Measurements from ENCODE around the gene IPMK.
"Not testable (repeated sequence)": the region's sequence is repeated elsewhere in the genome, so short reads cannot be mapped to it uniquely, and the experiment has no call there.

Gene IPMK

DNA sequence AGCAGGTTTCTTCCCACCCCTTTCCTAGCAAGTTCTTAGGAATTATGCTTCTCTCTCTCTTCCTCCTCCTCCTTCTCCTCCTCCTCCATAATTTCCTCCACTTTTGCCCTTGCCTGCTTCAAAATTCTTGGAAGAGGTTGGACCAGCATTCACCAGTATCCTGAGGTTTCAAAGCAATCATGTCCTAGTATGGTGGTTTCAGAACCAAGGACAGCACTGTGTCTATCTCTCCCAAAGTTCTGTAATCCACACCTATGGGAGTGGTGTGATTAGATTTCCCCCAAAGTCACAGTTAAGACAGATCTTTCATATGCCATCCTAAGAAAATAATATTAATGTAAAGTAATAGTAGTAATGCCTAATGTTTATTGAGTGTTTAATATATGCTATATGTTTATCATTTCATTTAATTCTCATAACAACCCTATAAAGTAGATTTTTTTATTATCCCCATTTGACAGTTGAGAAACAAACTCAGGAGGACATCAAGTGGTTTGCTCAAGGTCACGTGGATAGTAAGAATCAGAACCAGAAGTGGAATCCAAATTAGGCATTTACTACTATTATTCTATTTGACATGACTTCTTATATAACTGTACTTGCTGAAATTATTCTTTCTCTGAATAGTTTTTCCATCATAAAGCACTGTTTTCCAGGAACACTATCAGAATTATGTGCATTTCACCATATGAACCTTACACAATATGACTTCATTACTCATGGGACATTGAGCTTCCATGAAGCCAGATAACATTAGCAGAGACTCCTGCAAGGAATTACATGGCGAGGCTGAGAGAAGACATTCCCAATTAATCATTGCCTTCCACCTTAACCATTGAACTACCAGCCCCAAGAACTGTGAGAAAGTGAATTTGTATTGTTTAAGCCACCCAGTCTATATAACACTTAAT is 91.4 kb downstream of the IPMK start:
- peak; percentile 7 to 25 for DNase-seq
- no peak for TF ChIP-seq GATA1 (IDR thresholded peaks at IDR 0.05; ENCODE audit: low read depth, low read length)
- TF ChIP-seq POLR2A (IDR thresholded peaks at IDR 0.05; ENCODE audit: low read length), result no peak

DNA sequence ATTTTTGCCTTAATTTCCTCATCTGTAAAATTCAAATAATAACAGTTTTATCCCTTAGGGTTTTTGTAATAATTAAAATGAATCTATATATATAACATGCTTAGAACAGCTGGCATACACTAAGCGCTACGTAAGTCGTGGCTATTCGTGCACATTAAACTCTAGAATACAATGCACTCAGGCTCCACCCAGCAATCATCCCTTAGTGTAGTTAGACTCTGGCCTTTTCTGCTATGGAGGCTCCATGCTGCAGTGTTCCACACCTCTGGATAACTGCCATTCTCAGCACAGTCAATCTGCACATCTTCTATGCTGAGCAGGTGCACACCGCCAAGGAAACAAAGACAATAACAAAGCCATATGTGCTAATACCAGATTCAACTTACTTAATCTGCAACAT is 92.9 kb downstream of the IPMK start:
- DNase-seq, result no peak
- no peak for TF ChIP-seq POLR2A (IDR thresholded peaks at IDR 0.05; ENCODE audit: low read length)

DNA sequence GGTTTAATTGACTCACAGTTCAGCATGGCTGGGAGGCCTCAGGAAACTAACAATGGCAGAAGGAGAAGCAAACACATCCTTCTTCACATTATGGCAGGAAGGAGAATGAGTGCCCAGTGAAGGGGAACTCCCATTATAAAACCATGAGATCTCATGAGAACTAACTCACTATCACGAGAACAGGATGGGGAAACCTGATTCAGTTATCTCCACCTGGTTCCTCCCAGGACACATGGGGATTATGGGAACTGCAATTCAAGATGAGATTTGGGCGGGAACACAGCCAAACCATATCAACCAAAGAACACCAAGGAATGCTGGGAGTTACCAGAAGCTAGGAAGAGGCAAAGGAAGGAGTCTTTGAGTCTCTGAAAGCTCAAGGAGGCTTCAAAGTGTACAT is 94.3 kb downstream of the IPMK start:
- no peak for DNase-seq
- TF ChIP-seq GATA1 (IDR thresholded peaks at IDR 0.05; ENCODE audit: low read depth, low read length), result no peak
- TF ChIP-seq POLR2A (IDR thresholded peaks at IDR 0.05; ENCODE audit: low read length), result no peak

DNA sequence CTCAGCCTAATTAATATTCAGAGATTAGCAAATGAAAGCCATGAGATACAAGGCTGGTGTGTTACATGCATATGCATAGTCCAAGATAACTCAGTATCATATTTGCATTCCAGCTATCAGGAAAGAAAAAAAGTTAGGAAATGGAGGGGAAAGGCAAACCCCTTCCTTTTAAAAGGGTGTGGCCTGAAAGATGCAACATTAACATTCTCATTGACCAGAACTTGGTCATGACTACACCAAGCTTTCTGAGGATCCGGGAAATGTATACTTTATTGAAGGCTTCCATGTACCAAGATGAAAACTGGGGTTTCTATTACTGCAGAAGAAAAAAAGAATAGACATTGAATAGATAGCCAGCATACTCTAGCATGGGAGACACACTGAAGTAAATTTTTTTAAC is 96.5 kb downstream of the IPMK start:
- no peak for DNase-seq
- no peak for TF ChIP-seq POLR2A (IDR thresholded peaks at IDR 0.05; ENCODE audit: low read length)
- TF ChIP-seq GATA1 (IDR thresholded peaks at IDR 0.05; ENCODE audit: low read depth, low read length), result no peak

DNA sequence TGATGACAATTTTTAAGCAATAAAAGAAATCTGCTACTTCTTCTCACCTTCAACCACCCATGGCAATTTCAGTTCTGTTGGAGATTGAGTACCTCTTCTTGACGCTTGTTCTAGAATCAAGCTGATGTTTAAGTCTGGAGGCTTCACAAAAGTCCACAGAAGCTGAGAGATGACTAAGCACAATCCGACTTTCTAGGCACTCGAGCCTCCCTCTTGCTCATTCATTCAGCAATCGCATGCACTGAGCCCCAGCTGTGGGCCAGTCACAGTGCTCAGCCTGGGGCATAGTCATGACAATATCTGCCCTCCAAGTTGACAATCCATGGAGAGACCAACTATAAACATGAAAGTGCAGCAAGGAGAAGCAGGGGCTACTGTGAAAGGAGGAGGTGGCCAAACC is 103.2 kb downstream of the IPMK start:
- TF ChIP-seq POLR2A (IDR thresholded peaks at IDR 0.05; ENCODE audit: low read length) (no peak), GATA1 (IDR thresholded peaks at IDR 0.05; ENCODE audit: low read depth, low read length) (no peak)
- DNase-seq, result no peak

DNA sequence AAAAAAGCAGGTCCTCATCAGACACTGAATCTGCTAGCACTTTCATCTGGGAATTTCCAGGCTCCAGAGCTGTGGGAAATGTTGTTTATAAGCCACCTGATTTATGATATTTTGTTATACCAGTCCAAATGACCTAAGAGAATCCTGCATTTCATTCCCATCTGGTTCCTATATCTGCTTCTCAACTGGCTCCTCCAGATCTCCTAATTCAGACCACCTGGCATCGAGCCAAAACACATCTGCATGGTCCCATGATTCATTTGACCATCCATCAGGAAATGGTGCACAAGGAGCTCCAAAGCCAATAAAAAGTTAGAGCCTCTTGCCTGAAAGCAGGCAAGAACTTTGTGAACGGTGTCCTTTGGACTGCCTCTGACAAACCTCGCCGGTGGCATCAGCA is 108.9 kb downstream of the IPMK start:
- no peak for TF ChIP-seq GATA1 (IDR thresholded peaks at IDR 0.05; ENCODE audit: low read depth, low read length)
- no peak for TF ChIP-seq POLR2A (IDR thresholded peaks at IDR 0.05; ENCODE audit: low read length)
- no peak for DNase-seq

DNA sequence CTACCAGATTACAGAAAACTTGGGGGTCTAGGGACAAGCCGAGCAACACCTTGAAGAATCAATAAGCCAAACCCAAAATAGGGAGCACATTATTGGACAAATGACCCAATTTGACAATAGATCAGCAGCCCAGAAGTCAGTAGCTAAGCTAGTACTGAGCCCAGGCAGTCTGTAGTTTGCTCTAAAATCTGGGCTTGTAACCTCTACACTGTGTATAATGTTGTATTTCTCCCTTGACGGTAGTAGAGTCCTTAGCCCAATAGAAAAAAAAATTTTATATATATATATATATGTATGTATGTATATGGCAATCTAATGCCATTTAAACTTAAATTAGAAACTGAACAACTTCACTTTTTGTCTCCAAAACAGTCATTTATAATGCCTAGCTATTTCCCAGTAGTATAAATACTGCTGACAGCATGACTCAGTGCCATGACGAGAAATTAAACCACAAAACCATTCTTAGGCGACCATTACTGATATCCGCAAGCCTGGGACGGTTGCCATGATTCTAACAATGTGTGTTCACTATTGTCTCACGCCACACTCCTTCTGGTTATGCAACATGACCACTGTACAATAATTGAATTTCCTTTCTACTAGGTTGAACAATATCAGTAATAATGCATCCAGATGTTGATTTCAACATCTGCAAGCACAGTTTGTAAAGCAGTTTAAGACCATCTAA is 110.5 kb downstream of the IPMK start:
- no peak for TF ChIP-seq POLR2A (IDR thresholded peaks at IDR 0.05; ENCODE audit: low read length)
- no peak for TF ChIP-seq GATA1 (IDR thresholded peaks at IDR 0.05; ENCODE audit: low read depth, low read length)
- no peak for DNase-seq

DNA sequence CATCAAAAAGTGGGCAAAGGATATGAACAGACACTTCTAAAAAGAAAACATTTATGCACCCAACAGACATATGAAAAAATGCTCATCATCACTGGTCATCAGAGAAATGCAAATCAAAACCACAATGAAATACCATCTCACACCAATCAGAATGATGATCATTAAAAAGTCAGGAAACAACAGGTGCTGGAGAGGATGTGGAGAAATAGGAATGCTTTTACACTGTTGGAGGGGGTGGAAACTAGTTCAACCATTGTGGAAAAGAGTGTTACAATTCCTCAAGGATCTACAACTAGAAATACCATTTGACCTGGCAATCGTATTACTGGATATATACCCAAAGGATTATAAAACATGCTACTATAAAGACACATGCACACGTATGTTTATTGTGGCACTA is 111.8 kb downstream of the IPMK start:
- DNase-seq, result not testable (repeated sequence)

DNA sequence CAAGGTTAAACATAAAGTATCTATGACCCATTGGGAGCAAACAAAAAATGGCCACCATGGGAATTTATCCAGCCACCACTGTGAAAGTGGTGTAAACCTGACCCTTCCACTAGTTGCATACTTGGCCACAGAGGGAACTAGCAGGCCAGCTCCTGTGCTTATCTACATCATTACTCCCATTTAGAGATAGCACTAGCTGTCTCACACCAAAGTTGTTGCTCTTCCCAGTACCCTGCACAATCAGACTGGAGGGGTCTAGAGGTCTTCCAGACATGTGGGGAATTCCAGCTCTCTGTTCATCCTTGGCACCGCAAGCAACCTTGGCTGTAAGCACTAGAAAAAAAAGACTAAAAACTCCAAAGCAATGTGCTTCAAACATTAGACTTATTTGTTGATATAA is 113.9 kb downstream of the IPMK start:
- no peak for TF ChIP-seq GATA1 (IDR thresholded peaks at IDR 0.05; ENCODE audit: low read depth, low read length)
- no peak for TF ChIP-seq POLR2A (IDR thresholded peaks at IDR 0.05; ENCODE audit: low read length)
- DNase-seq, result no peak

DNA sequence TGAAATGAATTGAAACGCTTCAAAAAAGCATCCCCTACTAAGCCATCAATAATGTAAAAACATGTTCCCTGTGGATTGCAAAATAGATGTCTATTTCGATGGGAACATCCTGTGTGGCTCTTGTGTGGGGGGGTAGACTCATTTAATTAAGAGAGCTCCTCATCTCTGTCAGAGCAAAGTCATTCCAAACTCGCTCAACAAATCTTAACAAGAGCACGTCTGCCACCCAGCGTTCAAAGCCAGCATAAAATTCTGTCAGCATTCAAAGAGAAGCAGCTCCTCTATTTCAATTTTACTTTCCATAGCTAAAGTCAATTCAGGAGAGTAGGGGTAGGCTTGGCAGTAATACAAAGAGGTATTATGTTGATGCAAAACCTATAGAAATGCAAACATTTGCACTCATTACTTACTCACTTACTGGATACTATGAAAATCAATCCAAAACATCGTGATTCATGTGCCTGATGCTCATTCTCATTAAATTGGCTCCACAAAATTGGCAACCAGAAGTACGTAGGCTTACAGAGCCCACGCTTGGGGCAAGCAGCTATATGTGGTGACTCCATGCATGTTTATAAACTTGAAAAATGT is 114.9 kb downstream of the IPMK start:
- TF ChIP-seq POLR2A (IDR thresholded peaks at IDR 0.05; ENCODE audit: low read length), result no peak
- no peak for TF ChIP-seq GATA1 (IDR thresholded peaks at IDR 0.05; ENCODE audit: low read depth, low read length)
- peak; percentile 23 to 48 for DNase-seq

DNA sequence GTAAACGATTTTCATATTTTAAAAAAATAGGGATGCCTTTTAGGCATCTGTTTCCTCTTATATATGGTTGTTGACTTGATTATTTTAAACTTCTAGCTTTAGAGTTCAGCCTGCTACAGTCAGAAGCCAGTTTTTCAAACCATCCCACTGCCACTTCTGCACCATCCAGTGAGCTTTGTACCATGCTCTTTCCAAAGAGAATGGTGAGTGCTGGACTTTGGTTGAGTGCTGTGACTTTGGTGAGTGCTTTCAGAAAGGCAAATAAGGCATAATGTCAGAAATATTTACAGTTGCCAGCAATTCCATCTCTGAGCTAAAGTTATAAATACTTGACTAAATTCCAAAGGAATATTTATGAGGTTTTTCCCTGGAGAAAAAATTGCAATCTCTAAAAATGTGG is 117.4 kb downstream of the IPMK start:
- no peak for DNase-seq
- no peak for TF ChIP-seq POLR2A (IDR thresholded peaks at IDR 0.05; ENCODE audit: low read length)

DNA sequence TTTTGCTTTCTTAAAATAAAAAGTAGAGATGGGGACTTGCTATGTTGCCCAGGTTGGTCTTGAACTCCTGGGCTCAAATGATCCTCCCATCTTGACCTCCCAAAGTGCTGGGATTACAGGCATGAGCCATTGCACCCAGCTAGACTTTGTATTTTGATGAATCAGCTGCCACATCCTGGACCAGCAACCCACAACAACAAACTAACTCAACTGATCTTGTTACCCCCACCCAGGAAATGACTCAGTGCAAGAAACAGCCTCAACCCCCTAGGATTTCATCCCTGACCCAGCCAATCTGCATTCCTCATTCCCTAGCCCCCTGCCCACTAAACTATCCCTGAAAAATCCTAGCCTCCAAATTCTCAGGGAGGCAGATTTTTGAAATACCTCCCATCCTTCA is 123.8 kb downstream of the IPMK start:
- TF ChIP-seq POLR2A (IDR thresholded peaks at IDR 0.05; ENCODE audit: low read length), result no peak
- no peak for TF ChIP-seq GATA1 (IDR thresholded peaks at IDR 0.05; ENCODE audit: low read depth, low read length)

More for the DNA sequence above, 123.8 kb downstream of the IPMK start:
- DNase-seq, result no peak
